ENCODE data around the gene MYB.

MYB gene

GRCh38 chr6:135189344-135189743 is 8.2 kb downstream of the MYB start:
- DNase-seq = no peak

- DNase-seq = no peak
Observed at GRCh38 chr6:135191508-135192255, 10.6 kb downstream of the MYB start.

- no peak for DNase-seq
Observed at GRCh38 chr6:135192256-135193174, 11.4 kb downstream of the MYB start.

- DNase-seq = no peak
Observed at GRCh38 chr6:135193221-135193620, 12.1 kb downstream of the MYB start.

- DNase-seq = no peak
Observed at GRCh38 chr6:135195041-135195440, 13.9 kb downstream of the MYB start.

- DNase-seq = no peak
Observed at GRCh38 chr6:135195522-135195921, 14.4 kb downstream of the MYB start.

- peak; percentile 49 for DNase-seq
Observed at GRCh38 chr6:135196739-135197510, 15.8 kb downstream of the MYB start.

GRCh38 chr6:135202836-135203235 is 21.7 kb downstream of the MYB start:
- DNase-seq = no peak

GRCh38 chr6:135204951-135205350 is 23.8 kb downstream of the MYB start:
- DNase-seq = no peak

GRCh38 chr6:135209803-135210202 is 28.7 kb downstream of the MYB start:
- DNase-seq = no peak

- DNase-seq = peak; percentile 20
Observed at GRCh38 chr6:135210632-135211305, 29.7 kb downstream of the MYB start.

GRCh38 chr6:135211306-135211702 is 30.2 kb downstream of the MYB start:
- DNase-seq = no peak

- peak; percentile 35 for DNase-seq
Observed at GRCh38 chr6:135212020-135212806, 31.1 kb downstream of the MYB start.

- DNase-seq = no peak
Observed at GRCh38 chr6:135212935-135213334, 31.8 kb downstream of the MYB start.

GRCh38 chr6:135213616-135214015 is 32.5 kb downstream of the MYB start:
- DNase-seq = no peak

GRCh38 chr6:135215160-135215559 is 34.1 kb downstream of the MYB start:
- no peak for DNase-seq

- no peak for DNase-seq
Observed at GRCh38 chr6:135215563-135215962, 34.5 kb downstream of the MYB start.

- DNase-seq = no peak
Observed at GRCh38 chr6:135217663-135218062, 36.6 kb downstream of the MYB start.

GRCh38 chr6:135219346-135219745 is 38.2 kb downstream of the MYB start:
- no peak for DNase-seq

- DNase-seq = no peak
Observed at GRCh38 chr6:135221042-135221441, 39.9 kb downstream of the MYB start.

- no peak for DNase-seq
Observed at GRCh38 chr6:135221505-135221904, 40.4 kb downstream of the MYB start.

- DNase-seq = no peak
Observed at GRCh38 chr6:135222623-135223022, 41.5 kb downstream of the MYB start.
